Posterior vena cava (tissue), 2 donors: ENCODE data around the gene PDIA4. TPM values are rescaled to one million over a fixed set of nuclear protein-coding genes. Genes with fewer than 3 reads are reported as not detected.
"Not testable (repeated sequence)": the region's sequence is repeated elsewhere in the genome, so short reads cannot be mapped to it uniquely, and the experiment has no call there.

Source experiments
- DNase-seq: peaks from one replicate; pipeline ENCODE4 v3.0.0-alpha.2; 2020; ENCODE audit warnings: low spot score
- intact Hi-C, 2 donors: fragments of 100-400 bp; cut with DNase I; formaldehyde crosslinking; loops; one replicate each; pipeline versions ENCODE4 v1.14.1 to v1.14.2; 2022 to 2023
- total RNA-seq, 2 donors: library from RNA; stranded (reverse); fragmentation: NEBNext Ultra II Directional; extraction: Animal tissue kit (Norgen Biotek cat#: 25700); gene quantifications; one replicate each; pipeline ENCODE4 v1.2.1, GENCODE V29; 2021
- donor health status: DM: yes; HTN: yes; CAD: no.
- donor health status: DM: yes; HTN: yes; CAD: no.

The PDIA4 gene
- total RNA-seq, 2 donors from 2014 or later: 64.8 to 117 TPM

DNA sequence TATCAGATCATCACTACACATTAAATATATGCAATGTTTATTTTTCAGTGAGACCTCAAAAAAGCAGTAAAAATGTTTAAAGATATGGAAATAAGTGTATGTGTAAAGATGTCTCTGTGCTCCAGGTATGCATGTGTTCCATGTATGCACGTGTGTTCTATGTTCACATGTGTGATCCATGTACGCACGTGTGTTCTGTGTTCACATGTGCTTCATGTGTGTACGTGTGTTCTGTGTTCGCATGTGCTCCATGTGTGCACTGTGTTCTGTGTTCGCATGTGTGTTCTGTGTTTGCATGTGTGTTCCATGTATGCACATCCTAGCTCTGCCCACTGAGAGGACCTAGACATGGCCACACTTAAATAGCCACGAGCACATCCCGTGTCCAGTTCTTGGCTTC lies 15.6 kb upstream of the PDIA4 start:
- DNase-seq: no peak
- intact Hi-C loops: no loop called here

DNA sequence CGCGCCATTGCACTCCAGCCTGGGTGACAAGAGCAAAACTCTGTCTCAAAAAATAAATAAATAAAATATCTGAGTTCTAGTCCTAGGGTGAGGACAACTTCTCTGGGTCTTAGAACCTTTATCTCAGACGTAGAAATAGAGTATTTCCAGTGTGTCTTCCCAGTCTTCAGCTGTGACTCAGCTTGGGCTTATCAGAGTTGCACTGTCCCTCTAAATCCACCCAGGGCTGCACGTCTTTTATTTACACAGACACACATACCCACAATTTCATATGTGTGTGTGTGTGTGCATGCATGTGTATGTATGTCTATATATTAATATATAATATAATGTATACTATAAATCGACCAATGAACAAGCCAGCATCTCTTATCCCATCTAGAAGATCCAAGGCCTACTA lies 13.0 kb upstream of the PDIA4 start:
- intact Hi-C loops: no loop called here
- DNase-seq: no peak

DNA sequence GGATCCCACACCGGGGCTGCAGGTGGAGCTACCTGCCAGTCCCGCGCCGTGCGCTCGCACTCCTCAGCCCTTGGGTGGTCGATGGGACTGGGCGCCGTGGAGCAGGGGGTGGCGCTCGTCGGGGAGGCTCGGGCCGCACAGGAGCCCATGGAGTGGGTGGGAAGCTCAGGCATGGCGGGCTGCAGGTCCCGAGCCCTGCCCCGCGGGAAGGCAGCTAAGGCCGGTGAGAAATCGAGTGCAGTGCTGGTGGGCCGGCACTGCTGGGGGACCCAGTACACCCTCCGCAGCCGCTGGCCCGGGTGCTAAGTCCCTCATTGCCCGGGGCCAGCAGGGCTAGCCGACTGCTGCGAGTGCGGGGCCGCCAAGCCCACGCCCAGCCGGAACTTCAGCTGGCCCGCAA lies 10.3 kb upstream of the PDIA4 start:
- intact Hi-C loops: loop anchor here in 1 of 2 donors (10.0 kb wide), 1 partner anchor 416 kb away; no protein-coding TSS in a partner anchor
- DNase-seq: not testable (repeated sequence)

DNA sequence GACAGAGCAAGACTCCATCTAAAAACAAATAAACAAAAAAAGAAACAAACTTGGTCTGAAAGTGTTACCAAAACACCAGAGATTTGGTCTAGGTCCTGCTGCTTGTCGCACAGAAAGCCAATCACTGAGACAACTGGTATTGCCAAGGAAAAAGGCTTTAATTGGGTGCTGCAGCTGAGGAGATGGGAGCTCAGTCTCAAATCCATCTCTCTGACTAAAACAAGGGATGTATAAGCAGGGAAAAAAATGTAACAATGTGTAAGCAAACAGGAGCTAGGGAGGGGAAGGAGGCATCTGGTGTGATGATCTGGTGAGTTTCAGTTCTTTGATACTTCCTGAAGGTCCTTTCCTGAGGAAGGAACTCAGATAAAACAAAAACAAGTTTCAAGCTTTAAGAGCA lies 8.4 kb upstream of the PDIA4 start:
- no peak for DNase-seq
- intact Hi-C loops: loop anchor here in 1 of 2 donors (10.0 kb wide), 1 partner anchor 418 kb away; no protein-coding TSS in a partner anchor

DNA sequence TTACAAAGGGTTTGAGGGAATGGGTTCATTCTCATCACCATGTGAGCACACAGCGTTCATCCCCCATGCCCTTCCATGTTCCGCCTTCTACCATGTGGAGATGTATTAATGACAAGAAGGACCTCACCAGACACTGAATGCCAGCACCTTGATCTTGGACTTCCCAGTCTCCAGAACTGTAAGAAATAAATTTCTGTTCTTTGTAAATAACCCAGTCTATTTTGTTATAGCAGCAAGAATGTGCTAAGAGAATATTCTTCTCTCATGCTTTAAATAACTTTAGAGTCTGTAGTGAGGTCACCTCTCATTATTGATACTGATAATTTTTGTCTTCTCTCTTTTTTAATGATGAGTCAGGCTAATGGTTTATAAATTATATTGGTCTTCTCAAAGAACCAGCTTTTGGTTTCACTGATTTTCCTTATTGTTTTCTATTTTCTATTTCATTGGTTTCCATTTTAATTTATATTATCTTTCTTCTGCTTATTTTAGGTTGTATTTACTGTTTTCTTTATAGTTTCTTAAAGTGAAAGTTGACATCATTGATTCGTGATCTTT lies 3.1 kb upstream of the PDIA4 start:
- intact Hi-C loops: loop anchor here in 1 of 2 donors (10.0 kb wide), 1 partner anchor 423 kb away; no protein-coding TSS in a partner anchor
- no peak for DNase-seq

DNA sequence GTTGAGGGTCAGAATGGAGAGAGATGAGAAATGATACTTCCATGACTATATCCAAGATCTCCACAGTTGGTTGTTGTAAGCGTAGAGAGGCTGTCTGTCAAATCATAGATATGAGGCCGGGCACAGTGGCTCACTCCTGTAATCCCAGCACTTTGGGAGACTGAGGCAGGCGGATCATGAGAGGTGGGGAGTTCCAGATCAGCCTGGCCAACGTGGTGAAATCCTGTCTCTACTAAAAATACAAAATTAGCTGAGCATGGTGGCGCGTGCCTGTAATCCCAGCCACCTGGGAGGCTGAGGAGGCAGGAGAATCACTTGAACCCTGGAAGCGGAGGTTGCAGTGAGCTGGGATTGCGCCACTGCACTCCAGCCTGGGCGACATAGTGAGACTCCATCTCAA lies 2.1 kb upstream of the PDIA4 start:
- intact Hi-C loops: loop anchor here in 1 of 2 donors (10.0 kb wide), 1 partner anchor 424 kb away; no protein-coding TSS in a partner anchor

DNA sequence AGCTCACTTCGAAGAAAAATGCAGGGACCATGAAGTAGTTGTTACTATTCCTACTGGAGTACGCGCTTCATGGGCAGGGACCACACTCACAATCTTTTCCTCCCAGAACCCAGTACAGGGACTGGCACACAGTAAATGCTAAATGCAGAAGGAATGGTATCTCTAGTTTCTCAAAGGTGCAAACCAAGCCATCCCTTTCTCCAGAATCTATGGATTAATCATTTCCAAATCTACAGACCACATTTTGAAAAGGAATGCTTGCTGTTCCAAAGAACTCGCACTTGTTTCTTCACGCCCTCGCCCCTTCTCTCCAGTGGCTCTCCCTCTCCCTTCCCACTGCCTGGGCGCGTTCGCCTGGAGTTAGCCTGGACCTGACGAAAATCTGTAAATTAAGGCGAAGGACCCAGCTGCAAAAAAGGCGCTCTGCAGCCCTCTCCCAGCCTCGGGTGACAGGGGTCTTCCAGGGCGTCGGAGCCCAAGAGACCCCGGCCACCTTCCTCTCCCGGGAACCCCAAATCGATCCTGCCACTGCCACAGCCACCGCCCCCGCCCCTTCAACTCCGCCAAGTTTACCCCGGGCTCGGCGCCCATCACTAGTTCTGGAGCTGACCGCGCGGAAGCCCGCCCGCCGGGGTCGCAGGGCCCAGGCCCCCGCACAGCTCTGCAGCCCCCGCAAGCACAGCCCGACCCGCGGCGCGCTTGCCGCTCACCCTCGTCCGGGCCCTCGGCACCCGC lies 527 bp downstream of the PDIA4 start:
- intact Hi-C loops: loop anchor here in 1 of 2 donors (2.0 kb wide), 1 partner anchor 37 kb away; no protein-coding TSS in a partner anchor
- peak; percentile 15 for DNase-seq

More for the DNA sequence above, 2.1 kb upstream of the PDIA4 start:
- peak; percentile 20 for DNase-seq

DNA sequence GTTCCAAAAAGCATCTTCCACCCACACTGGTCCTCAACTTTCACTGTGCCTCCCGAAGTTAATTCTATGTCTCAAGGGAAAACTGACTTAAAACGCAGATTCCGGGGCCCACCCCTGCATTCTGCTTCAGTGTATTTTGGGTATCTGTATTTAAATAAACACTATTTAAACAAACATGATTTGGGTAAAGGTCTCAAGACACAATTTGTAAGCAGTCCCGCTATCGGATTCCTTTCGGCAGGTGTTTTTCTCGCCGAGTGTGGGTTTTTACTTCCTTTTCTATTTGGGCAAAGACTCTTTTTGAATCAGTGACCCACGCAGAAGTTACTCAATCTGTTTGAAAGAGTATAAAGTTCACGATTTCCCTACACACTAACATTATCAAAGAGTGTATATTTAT lies 1.2 kb downstream of the PDIA4 start:
- intact Hi-C loops: loop anchor here in 1 of 2 donors (2.0 kb wide), 1 partner anchor 38 kb away; no protein-coding TSS in a partner anchor
- peak; percentile 23 for DNase-seq

DNA sequence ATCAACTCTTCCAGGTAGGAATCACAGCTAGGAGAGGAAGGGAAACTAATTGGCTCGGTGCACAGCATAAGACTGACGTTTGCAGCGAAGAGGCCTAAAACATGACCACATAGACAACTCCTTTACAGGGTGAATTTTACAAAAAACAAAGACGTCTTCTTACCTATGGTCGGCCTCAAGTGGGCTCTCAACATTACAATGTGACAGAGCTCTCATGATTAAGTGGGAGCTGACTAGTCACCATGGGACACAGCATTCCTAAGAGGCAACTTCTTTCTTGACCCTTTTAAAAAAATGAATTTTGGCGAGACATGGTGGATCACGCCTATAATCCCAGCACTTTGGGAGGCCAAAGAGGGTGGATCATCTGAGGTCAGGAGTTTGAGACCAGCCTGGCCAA lies 4.6 kb downstream of the PDIA4 start:
- intact Hi-C loops: no loop called here
- no peak for DNase-seq

DNA sequence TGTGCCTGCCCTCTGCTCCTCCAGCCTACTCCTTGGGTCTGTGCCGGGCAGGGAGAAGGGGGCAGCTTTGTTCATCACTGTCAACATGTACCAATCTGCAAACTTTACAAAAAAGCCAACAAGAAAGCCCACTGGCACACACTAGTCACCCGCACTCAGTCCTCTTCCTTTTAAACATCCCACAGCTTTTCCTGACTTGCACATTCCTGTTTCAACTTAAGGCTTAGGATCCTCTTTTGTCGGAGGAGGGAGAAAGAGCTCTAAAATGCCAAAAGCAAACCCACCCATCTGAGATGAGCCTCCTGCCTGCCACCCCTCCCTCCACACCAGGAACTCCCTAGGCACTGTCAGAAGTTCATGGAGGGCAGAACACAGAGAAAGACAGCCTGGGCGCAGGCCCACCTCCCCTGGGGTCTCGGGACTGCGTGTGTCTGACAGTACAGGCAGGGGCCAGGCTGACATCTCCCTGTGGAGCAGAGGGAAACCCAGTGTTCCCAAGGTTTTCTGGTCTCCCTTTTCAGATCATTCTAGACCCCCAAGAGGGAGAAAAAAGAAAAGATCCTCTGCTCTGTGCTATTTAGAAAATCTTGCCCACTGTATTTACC lies 5.4 kb downstream of the PDIA4 start:
- intact Hi-C loops: no loop called here
- no peak for DNase-seq

DNA sequence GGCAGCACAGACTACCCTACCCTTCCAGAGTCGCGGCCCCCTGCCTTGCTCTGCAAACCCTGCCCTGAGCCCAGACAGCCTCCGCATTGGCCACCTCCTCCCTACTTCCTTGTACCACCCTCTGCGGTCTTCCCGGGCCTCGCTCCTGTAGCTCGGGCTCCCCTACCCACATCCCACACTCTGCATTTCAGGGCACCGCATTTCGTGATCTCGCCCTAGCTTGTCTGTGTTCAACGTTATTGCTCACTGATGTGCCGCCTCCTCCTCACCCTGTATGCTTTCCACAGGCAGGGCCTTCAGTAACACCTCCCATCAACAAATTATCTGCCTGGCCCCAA lies 6.6 kb downstream of the PDIA4 start:
- intact Hi-C loops: no loop called here
- DNase-seq: no peak

DNA sequence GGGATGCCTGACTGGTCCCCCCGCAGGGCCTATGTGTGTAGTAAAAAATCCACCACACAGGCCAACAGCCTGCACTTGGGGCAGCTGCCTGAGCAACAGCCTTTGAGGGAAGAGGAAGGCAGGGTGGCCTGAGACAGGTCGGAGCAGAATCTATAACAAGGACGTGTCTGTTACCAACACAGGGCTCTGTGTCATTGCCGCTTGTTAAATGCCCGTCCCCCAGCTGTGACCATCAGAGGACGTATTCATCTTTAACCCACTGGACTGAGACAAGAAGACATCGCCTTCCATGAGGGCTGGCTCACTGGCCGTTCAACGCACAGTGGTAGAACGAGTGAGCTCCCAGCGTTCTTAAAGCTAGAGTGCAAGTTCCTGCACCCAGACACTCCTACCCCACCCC lies 7.8 kb downstream of the PDIA4 start:
- intact Hi-C loops: no loop called here
- no peak for DNase-seq

DNA sequence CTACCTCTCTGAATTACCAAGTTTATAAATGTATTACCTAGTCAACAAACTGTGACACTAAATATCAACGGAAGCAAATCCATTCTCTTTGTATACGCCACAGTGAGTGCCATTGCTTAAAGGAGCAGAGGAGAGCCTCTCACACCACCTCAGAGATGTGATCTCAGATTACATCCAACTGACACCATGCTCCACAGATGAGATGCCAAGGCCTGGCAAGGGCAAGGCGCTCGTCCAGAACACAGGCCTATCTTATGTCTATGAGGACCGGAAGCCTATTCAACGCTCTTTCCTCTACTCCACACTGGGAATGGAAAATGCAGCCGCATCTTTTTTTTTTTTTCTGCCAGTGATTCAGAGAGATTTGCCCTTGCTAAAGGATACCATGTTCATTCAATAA lies 11.4 kb downstream of the PDIA4 start:
- intact Hi-C loops: no loop called here
- no peak for DNase-seq

DNA sequence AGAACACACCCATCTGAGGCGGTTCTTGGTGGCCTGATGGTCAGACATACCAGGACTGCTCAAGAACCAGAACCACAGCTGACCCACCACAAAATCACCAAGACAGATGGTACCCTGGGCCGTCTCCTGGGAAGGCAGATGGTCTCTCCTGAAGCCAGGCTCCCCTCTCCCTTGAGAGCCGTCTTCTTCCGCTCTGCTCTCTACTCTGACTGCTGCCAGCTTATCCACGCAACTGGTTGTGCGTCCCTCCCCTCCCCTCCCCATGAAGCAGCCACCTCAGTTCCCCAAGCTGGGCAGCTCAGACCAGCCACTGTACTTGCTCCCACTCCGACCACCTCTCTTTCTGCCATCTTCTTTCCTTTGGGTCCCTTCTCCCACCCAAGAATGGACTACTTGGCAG lies 14.0 kb downstream of the PDIA4 start:
- intact Hi-C loops: no loop called here
- no peak for DNase-seq

DNA sequence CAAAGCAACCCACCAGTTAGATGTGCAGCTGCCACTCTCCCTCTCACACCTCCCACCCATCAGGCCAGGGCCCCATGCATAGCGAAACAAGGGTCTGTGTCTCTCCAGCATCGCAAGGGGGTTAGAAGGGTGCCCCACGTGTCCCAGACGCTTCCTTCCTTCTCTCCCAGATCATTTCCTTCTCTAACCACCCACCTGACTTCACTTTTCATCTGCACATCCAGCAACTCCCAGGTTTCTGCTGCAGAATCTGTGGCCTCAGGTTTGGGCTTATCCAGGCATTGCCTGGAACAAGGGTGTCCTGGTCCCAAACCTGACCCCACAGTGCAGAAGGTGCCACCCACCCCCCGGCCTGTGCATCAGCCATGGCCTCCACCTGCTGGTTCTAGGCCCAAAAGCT lies 14.4 kb downstream of the PDIA4 start:
- DNase-seq: no peak
- intact Hi-C loops: no loop called here

DNA sequence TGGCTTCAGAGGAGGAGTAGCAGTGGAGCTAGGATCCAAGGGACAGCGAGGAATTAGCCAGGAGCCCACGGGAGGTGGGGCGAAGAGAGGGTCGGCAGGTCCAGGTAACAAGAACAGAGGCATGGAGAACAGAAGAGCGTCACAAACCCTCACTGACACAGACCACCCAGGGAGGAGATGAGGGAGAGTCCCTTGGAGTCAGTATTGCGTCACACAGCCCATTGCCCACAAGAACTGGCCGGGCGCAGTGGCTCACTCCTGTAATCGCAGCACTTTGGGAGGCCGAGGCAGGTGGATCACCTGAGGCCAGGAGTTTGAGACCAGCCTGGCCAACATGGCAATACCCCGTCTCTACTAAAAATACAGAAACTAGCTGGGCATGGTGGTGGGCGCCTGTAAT lies 15.6 kb downstream of the PDIA4 start:
- DNase-seq, intact Hi-C loops: not testable (repeated sequence)

DNA sequence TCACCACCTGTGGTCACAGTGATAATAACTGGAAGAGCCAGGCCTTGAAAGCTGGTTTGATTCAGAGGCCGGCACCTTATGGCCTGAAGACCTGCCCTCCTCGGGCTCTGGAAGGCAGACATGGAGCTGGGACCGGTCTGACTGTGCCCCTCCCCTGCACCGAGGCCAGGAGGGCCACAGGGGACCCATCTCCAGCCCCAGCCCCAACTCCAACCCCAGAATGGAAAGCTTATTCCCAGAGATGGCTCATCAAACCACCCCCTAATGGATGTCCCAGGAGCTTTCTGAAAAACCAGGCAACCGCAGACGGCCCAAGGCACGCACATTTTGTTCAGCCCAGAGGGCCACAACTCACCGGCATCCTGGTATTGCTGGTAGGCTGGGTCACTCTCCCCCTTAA lies 16.8 kb downstream of the PDIA4 start:
- intact Hi-C loops: no loop called here
- peak; percentile 51 for DNase-seq

DNA sequence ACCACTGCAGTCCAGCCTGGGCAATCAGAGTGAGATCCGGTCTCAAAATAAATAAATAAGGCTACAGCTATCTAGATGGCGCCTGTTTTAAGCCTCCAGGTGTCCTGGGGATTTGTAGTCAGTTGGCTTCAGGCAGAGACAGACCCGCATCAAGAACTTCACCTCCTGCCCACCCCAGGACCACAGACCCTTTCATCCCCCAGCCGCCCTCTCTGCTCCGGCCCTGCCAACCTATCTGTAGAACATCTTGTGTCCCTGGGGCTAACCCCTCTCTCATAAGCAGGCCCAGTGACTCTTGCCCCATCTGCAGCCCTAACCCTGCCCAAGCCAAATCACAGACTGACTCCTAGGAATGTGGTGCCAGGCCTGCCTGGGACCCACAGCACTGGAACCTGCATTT lies 17.9 kb downstream of the PDIA4 start:
- peak; percentile 50 for DNase-seq
- intact Hi-C loops: no loop called here

DNA sequence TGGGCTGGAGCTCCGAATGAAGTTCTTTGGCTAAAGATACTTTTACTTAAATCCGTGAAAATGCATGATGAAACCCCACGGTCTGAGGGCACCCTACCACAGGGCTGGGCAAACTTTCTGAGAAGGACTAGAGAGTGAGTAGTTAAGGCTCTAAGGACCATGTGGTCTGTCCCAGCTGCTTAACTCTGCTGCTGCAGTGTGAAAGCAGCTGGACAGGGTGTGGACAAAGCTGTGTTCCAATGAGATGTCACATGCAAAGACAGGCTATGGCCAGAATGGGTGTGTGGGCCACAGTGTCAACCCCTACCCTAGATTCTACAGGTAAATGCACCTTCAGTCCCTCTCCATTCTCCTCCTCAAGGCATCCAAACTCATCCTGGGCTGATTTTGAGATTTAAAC lies 18.8 kb downstream of the PDIA4 start:
- peak; percentile 29 for DNase-seq
- intact Hi-C loops: loop anchor here (1.0 to 5.0 kb wide), 2 partner anchors 44 to 83 kb away; partner anchors contain the start of gene ZNF786 (in 2 of the 2)

DNA sequence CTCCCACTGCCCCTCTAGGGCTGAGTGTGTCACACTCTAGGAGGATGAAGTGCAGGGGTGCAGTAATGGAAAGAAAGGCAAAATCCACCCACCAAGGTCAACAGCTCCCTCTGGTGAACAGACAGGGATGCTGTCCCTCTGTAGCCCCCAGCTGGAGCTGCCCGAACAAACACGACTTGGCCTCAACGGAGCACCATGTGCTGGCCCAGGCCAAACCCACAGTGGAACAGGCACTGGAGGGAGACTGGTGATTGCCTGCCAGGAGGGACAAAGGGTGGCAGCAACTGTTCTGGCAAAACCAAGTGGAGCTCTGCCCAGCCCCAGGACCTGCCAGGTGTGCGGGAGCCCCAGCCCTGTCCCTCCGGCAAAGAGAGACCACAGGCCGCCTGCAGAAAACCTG lies 20.7 kb downstream of the PDIA4 start:
- intact Hi-C loops: loop anchor here (5.0 kb wide), 1 partner anchor 85 kb away; the partner anchor contains the start of gene ZNF786 (in 2 of the 2)
- DNase-seq: peak; percentile 45
